Transverse colon (tissue), 3 donors: ENCODE data around the gene NPIPB6.

Source experiments
- POLR2A ChIP-seq: fragments of 450-650 bp; IDR thresholded peaks from one replicate; pipeline ENCODE4 v1.6.1; 2016; ENCODE audit warnings: antibody characterized with exemption, mild to moderate bottlenecking, moderate library complexity
- TF ChIP-seq, protein P1 (sequence below), 5 experiments: fragments of 200-600 bp in 3 of 5; fragments of 450-650 bp in 2 of 5; sonication (generic) in 3 of 5; IDR thresholded peaks; 1 replicate in 2 of 5; 2 replicates in 3 of 5; pipeline ENCODE4 v1.5.1; 2016 to 2017; ENCODE audit warnings: antibody characterized with exemption in 5 of 5, inconsistent platforms in 3 of 5, mild to moderate bottlenecking in 2 of 5, moderate library complexity in 1 of 5

DNA sequence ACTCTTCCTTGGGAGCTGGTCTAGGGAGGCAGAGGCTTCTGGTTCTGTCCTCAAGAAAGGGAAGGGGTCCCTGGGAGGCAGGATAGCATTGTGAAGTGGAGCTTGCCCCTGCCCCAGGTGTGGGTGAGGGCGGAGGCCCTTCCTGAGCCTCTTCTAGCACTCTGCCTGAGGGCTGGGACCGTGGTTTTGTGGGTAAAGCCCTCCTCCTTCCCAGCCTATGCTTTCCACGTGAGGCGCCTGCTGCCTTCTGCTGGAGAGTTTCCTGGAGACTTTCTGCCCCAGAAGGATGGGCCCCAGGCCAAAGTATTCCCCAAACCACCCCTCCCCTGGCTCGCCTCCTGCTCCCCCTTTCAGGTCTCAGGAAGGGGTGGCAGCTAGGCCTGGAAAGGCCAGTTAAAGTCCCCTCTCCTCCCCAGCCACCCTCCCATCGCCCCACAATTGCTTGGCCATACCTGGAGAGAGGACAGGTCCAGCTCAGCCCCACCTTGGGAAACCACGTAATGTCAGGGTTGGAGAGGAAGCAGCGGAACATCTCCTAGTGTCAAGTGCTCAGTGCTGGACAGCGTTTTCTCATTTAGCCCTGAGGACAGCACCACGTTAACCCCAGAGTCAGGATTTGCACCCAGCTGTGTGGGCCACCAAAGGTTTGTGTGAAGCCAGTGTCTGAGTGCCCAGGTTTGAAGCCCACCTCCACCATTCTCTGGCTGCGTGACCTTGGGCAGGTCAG lies 65.4 kb downstream of the NPIPB6 start:
- TF ChIP-seq, protein P1, sequence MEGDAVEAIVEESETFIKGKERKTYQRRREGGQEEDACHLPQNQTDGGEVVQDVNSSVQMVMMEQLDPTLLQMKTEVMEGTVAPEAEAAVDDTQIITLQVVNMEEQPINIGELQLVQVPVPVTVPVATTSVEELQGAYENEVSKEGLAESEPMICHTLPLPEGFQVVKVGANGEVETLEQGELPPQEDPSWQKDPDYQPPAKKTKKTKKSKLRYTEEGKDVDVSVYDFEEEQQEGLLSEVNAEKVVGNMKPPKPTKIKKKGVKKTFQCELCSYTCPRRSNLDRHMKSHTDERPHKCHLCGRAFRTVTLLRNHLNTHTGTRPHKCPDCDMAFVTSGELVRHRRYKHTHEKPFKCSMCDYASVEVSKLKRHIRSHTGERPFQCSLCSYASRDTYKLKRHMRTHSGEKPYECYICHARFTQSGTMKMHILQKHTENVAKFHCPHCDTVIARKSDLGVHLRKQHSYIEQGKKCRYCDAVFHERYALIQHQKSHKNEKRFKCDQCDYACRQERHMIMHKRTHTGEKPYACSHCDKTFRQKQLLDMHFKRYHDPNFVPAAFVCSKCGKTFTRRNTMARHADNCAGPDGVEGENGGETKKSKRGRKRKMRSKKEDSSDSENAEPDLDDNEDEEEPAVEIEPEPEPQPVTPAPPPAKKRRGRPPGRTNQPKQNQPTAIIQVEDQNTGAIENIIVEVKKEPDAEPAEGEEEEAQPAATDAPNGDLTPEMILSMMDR (IDR thresholded peaks at IDR 0.05) = no peak
- no peak for TF ChIP-seq POLR2A
